Mammary epithelial cell (primary cell): Measurements from ENCODE around the gene DTNA.

Experiments used
- EZH2 ChIP-seq: IDR thresholded peaks from 2 replicates; pipeline ENCODE4 v1.6.1; 2012; ENCODE audit warnings: low read length, inconsistent platforms, borderline replicate concordance
- TF ChIP-seq, protein P1 (sequence below), 2 donors: IDR thresholded peaks in 1 of 2; conservative IDR thresholded peaks in 1 of 2; 2 replicates each; pipeline ENCODE4 v1.5.1; 2011 to 2012; ENCODE audit warnings: inconsistent platforms in 2 of 2, low read length in 2 of 2, mild to moderate bottlenecking in 2 of 2, control low read depth in 1 of 2, low read depth in 1 of 2; ENCODE audit not compliant: insufficient read depth in 1 of 2; ENCODE audit errors: extremely low read depth in 1 of 2

DNA sequence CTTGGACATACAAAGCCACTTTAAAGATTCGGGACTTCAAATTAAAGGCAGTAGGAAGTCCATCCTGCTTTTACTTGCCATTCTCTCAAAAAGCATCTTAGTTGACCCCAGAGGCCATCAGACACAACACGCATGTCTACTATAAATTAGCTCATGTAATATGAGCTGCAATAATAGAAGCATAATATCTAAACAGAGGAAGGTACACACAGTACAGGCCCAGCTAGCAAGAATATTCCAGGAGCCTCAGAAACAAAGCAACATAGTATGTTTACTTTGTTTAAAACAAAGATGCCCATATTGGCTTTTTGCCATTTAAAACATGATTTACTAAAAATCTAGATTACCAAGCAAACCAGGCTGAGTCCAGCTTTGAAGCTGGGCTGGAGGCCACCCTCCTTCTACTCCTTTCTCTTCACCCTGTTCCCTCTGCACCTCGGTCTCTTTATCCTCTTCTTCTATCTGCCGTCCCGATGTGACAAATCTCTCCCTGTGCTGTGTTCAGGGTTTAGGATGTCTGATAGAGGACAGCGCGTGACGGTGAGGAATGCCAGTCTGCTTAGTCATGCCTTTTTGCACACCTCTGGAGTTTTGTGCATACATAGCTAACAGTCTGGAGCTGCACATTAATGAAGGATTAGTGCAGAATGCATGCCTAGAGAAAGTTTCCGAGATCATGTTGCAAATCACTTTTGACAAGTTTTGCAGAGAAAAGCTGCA lies 28.2 kb downstream of the DTNA start:
- TF ChIP-seq, protein P1, sequence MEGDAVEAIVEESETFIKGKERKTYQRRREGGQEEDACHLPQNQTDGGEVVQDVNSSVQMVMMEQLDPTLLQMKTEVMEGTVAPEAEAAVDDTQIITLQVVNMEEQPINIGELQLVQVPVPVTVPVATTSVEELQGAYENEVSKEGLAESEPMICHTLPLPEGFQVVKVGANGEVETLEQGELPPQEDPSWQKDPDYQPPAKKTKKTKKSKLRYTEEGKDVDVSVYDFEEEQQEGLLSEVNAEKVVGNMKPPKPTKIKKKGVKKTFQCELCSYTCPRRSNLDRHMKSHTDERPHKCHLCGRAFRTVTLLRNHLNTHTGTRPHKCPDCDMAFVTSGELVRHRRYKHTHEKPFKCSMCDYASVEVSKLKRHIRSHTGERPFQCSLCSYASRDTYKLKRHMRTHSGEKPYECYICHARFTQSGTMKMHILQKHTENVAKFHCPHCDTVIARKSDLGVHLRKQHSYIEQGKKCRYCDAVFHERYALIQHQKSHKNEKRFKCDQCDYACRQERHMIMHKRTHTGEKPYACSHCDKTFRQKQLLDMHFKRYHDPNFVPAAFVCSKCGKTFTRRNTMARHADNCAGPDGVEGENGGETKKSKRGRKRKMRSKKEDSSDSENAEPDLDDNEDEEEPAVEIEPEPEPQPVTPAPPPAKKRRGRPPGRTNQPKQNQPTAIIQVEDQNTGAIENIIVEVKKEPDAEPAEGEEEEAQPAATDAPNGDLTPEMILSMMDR (conservative IDR thresholded peaks at IDR 0.05 in 1 of 2, IDR thresholded peaks at IDR 0.05 in 1 of 2; ENCODE audit: extremely low read depth in 1 of 2, insufficient read depth in 1 of 2, low read depth in 1 of 2, low read length in 2 of 2) = no peak
- TF ChIP-seq EZH2 = no peak
